Ishikawa (cell line): ENCODE results near the gene AGT.

ENCODE experiments used
- CEBPB ChIP-seq: IDR thresholded peaks from 2 replicates; pipeline ENCODE4 v1.6.1; 2012
- CREB1 ChIP-seq: IDR thresholded peaks from 2 replicates; pipeline ENCODE4 v1.6.1; 2012; ENCODE audit warnings: low read depth
- EGR1 ChIP-seq: IDR thresholded peaks from 2 replicates; pipeline ENCODE4 v1.6.1; 2012
- EP300 ChIP-seq: IDR thresholded peaks from 2 replicates; pipeline ENCODE4 v1.6.1; 2012; ENCODE audit warnings: borderline replicate concordance
- MAX ChIP-seq: IDR thresholded peaks from 2 replicates; pipeline ENCODE4 v1.6.1; 2012
- NFIC ChIP-seq: IDR thresholded peaks from 2 replicates; pipeline ENCODE4 v1.6.1; 2012
- RAD21 ChIP-seq: IDR thresholded peaks from 2 replicates; pipeline ENCODE4 v1.6.1; 2012; ENCODE audit warnings: low read depth
- REST ChIP-seq: IDR thresholded peaks from 2 replicates; pipeline ENCODE4 v1.6.1; 2012; ENCODE audit warnings: low read depth, mild to moderate bottlenecking
- TAF1 ChIP-seq: IDR thresholded peaks from 2 replicates; pipeline ENCODE4 v1.6.1; 2012; ENCODE audit warnings: low read depth, mild to moderate bottlenecking
- YY1 ChIP-seq: IDR thresholded peaks from 2 replicates; pipeline ENCODE4 v1.6.1; 2012; ENCODE audit warnings: low read depth

- no peak for TF ChIP-seq MAX
- TF ChIP-seq CEBPB, result no peak
- no peak for TF ChIP-seq EGR1
- no peak for TF ChIP-seq CREB1
- no peak for TF ChIP-seq RAD21
- TF ChIP-seq YY1, result no peak
- TF ChIP-seq TAF1, result no peak
- TF ChIP-seq REST, result no peak
- TF ChIP-seq NFIC, result no peak
- no peak for TF ChIP-seq EP300
Observed at GRCh38 chr1:230758709-230759368, 44.9 kb upstream of the AGT start.
